Measurements from ENCODE around the gene TRDN. TPM values are rescaled to one million over a fixed set of nuclear protein-coding genes. Genes with fewer than 3 reads are reported as not detected.

The TRDN gene
- total RNA-seq, 1 donor from 2014 or later, result not detected

GRCh38 chr6:123529058-123529457, 107.7 kb downstream of the TRDN start:
- H3K4me3 ChIP-seq (ENCODE audit: low read depth, low read length), result peak overlapping the region; percentile 23
- peak; percentile 64 for DNase-seq (ENCODE audit: low read depth)
- TF ChIP-seq CTCF (conservative IDR thresholded peaks at IDR 0.05; ENCODE audit: low read depth, low read length), result no peak

GRCh38 chr6:123527406-123527805, 109.3 kb downstream of the TRDN start:
- no peak for TF ChIP-seq CTCF (conservative IDR thresholded peaks at IDR 0.05; ENCODE audit: low read depth, low read length)
- no peak for DNase-seq (ENCODE audit: low read depth)
- H3K4me3 ChIP-seq (ENCODE audit: low read depth, low read length), result no peak overlapping the region

- no peak for TF ChIP-seq CTCF (conservative IDR thresholded peaks at IDR 0.05; ENCODE audit: low read depth, low read length)
- DNase-seq (ENCODE audit: low read depth), result no peak
- H3K4me3 ChIP-seq (ENCODE audit: low read depth, low read length), result no peak overlapping the region
Observed at GRCh38 chr6:123526128-123526527, 110.6 kb downstream of the TRDN start.

GRCh38 chr6:123524781-123525180, 112.0 kb downstream of the TRDN start:
- no peak for TF ChIP-seq CTCF (conservative IDR thresholded peaks at IDR 0.05; ENCODE audit: low read depth, low read length)
- no peak for DNase-seq (ENCODE audit: low read depth)
- no peak overlapping the region for H3K4me3 ChIP-seq (ENCODE audit: low read depth, low read length)

- TF ChIP-seq CTCF (conservative IDR thresholded peaks at IDR 0.05; ENCODE audit: low read depth, low read length), result no peak
- DNase-seq (ENCODE audit: low read depth), result no peak
- H3K4me3 ChIP-seq (ENCODE audit: low read depth, low read length), result no peak overlapping the region
Observed at GRCh38 chr6:123520217-123520616, 116.5 kb downstream of the TRDN start.

- TF ChIP-seq CTCF (conservative IDR thresholded peaks at IDR 0.05; ENCODE audit: low read depth, low read length), result no peak
- H3K4me3 ChIP-seq (ENCODE audit: low read depth, low read length), result no peak overlapping the region
- no peak for DNase-seq (ENCODE audit: low read depth)
Observed at GRCh38 chr6:123519189-123519505, 117.6 kb downstream of the TRDN start.

GRCh38 chr6:123518441-123519188, 118.1 kb downstream of the TRDN start:
- TF ChIP-seq CTCF (conservative IDR thresholded peaks at IDR 0.05; ENCODE audit: low read depth, low read length), result no peak
- no peak overlapping the region for H3K4me3 ChIP-seq (ENCODE audit: low read depth, low read length)
- no peak for DNase-seq (ENCODE audit: low read depth)

Data from epithelial cell of proximal tubule (primary cell).